Stimulated activated CD8-positive, alpha-beta memory T cell treated with anti-CD3 and anti-CD28 coated beads, Interleukin-12 subunit alpha, Interleukin-12 subunit beta, amount 100 ng/mL, for 1 hour (primary cell): ENCODE results near the gene OCA2.

Experiments used
- DNase-seq: peaks from one replicate; pipeline ENCODE4 v3.0.0-alpha.2; 2020; ENCODE audit warnings: low read depth

OCA2 gene

GRCh38 chr15:27845535-27846369 is 253.4 kb downstream of the OCA2 start:
- DNase-seq = no peak

GRCh38 chr15:27844018-27844666 is 255.0 kb downstream of the OCA2 start:
- no peak for DNase-seq

- DNase-seq = no peak
Measured at GRCh38 chr15:27843146-27843545, 256.0 kb downstream of the OCA2 start.

- no peak for DNase-seq
Measured at GRCh38 chr15:27842526-27842925, 256.6 kb downstream of the OCA2 start.

- no peak for DNase-seq
Measured at GRCh38 chr15:27835233-27835939, 263.7 kb downstream of the OCA2 start.

GRCh38 chr15:27834684-27835083 is 264.4 kb downstream of the OCA2 start:
- no peak for DNase-seq

GRCh38 chr15:27833974-27834373 is 265.1 kb downstream of the OCA2 start:
- no peak for DNase-seq

GRCh38 chr15:27833178-27833577 is 265.9 kb downstream of the OCA2 start:
- DNase-seq = no peak

- no peak for DNase-seq
Measured at GRCh38 chr15:27832237-27832596, 266.9 kb downstream of the OCA2 start.

GRCh38 chr15:27831384-27832236 is 267.5 kb downstream of the OCA2 start:
- no peak for DNase-seq

GRCh38 chr15:27828746-27829145 is 270.4 kb downstream of the OCA2 start:
- DNase-seq = no peak

GRCh38 chr15:27826902-27827714 is 272.0 kb downstream of the OCA2 start:
- DNase-seq = no peak

- no peak for DNase-seq
Measured at GRCh38 chr15:27826411-27826810, 272.7 kb downstream of the OCA2 start.

GRCh38 chr15:27824841-27825422 is 274.2 kb downstream of the OCA2 start:
- no peak for DNase-seq

- DNase-seq = no peak
Measured at GRCh38 chr15:27821273-27821672, 277.8 kb downstream of the OCA2 start.

GRCh38 chr15:27820722-27821121 is 278.4 kb downstream of the OCA2 start:
- DNase-seq = no peak

- DNase-seq = no peak
Measured at GRCh38 chr15:27820232-27820631, 278.9 kb downstream of the OCA2 start.

GRCh38 chr15:27817258-27817657 is 281.9 kb downstream of the OCA2 start:
- no peak for DNase-seq

- no peak for DNase-seq
Measured at GRCh38 chr15:27816790-27817189, 282.3 kb downstream of the OCA2 start.

- DNase-seq = no peak
Measured at GRCh38 chr15:27815035-27815434, 284.1 kb downstream of the OCA2 start.

GRCh38 chr15:27813139-27813538 is 286.0 kb downstream of the OCA2 start:
- DNase-seq = no peak
